Measurements from ENCODE around the gene MC3R. TPM values are rescaled to one million over a fixed set of nuclear protein-coding genes. Genes with fewer than 3 reads are reported as not detected.

The MC3R gene
- not detected in 5 replicates for total RNA-seq (2022; extraction: Qiagen RNA extraction; ENCODE audit: low read depth)

DNA sequence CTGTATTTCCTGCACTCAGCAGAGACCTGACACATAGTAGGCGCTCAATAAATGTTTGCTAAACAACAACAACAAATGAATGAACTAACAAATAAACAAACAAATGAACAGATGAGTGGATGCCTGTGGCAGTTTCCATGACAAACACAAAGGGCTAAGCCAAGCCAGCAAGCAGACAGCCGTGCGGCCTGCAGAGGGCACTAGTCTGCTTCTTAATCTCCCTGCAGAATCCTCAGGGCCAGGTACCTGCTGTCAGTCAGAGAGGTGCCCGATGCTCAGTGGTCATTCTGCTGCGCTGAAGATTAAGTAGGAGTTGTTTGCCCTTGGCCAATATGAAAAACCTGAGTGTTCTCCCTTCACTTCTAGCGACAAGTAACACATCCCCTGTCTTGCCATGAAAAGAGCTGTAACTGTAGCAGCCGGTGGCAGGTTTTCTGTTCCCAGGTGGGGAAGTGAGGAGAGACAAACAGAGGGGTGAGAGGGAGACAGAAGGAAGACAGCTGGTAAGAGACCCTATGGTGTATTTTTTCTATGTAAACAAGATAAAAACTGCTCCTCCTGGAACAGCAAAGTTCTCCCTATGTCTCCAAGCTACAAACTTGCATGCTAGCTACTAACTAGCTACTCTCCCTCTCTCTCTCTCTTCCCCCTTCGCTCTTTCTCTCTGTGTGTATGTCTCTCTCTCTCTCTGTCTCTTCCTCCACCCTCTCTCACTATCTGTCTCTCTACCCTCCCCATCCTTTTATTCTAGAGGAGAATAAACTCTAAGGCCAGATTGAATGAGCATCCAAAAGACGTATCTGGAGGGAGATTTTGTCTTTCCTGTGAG, at the start of gene MC3R:
TSS of gene MC3R (plus strand) at position 779 of the 829 bp plus-strand sequence. CDS start 112 bp downstream, outside the sequence.

Other genes starting within 250 kb of the MC3R start
- gene CBLN4, start 243.2 kb upstream of the MC3R start, total RNA-seq (2022; extraction: Qiagen RNA extraction; ENCODE audit: low read depth): not detected in 5 replicates
- 9.4 to 12.8 TPM (median 11.7 TPM) in 5 replicates for gene FAM210B, start 110.2 kb downstream of the MC3R start, total RNA-seq (2022; extraction: Qiagen RNA extraction; ENCODE audit: low read depth)
- gene AURKA, start 143.5 kb downstream of the MC3R start, total RNA-seq (2022; extraction: Qiagen RNA extraction; ENCODE audit: low read depth): 99.1 to 112 TPM (median 106 TPM) in 5 replicates
- 35.8 to 40.1 TPM (median 38.8 TPM) in 5 replicates for gene CSTF1, start 143.9 kb downstream of the MC3R start, total RNA-seq (2022; extraction: Qiagen RNA extraction; ENCODE audit: low read depth)
- gene CASS4, start 163.5 kb downstream of the MC3R start, total RNA-seq (2022; extraction: Qiagen RNA extraction; ENCODE audit: low read depth): 0.05 TPM in 1 of 5 replicates, not detected in the others
- gene RTF2, start 219.9 kb downstream of the MC3R start, total RNA-seq (2022; extraction: Qiagen RNA extraction; ENCODE audit: low read depth): 74.3 to 97.3 TPM (median 91.8 TPM) in 5 replicates